Loucy (cell line): ENCODE measurements around the gene ZER1.

Experiments used
- CTCF ChIP-seq: fragments of 200-600 bp; sonication (generic); conservative IDR thresholded peaks from 2 replicates; pipeline ENCODE4 v1.5.1; 2014; ENCODE audit warnings: mild to moderate bottlenecking, antibody characterized with exemption, low read length
- EZH2phosphoT487 ChIP-seq: fragments of 200-600 bp; IDR thresholded peaks from 2 replicates; pipeline ENCODE4 v1.6.1; 2018; ENCODE audit warnings: antibody characterized with exemption, mild to moderate bottlenecking, moderate library complexity, borderline replicate concordance

GRCh38 chr9:128687453-128687852 lies 84.3 kb downstream of the ZER1 start:
- TF ChIP-seq CTCF (no peak), EZH2phosphoT487 (no peak)
